Middle frontal gyrus (tissue), 1 donor: ENCODE results near the gene CD46.
A peak's percentile ranks its signal among the peaks of the same experiment; 100 is the strongest.

Experiments used
- DNase-seq: peaks from one replicate; pipeline ENCODE4 v3.0.0-alpha.2; 2015; ENCODE audit warnings: low spot score; ENCODE audit errors: extremely low spot score

Gene CD46

GRCh38 chr1:207794861-207795260 lies 43.0 kb downstream of the CD46 start:
- no peak for DNase-seq

- DNase-seq: peak; percentile 69
Measured at GRCh38 chr1:207797229-207797973, 45.5 kb downstream of the CD46 start.

- DNase-seq: no peak
Measured at GRCh38 chr1:207798847-207799246, 47.0 kb downstream of the CD46 start.

GRCh38 chr1:207799989-207800648 lies 48.3 kb downstream of the CD46 start:
- no peak for DNase-seq

- DNase-seq: no peak
Measured at GRCh38 chr1:207801819-207802218, 50.0 kb downstream of the CD46 start.

DNA sequence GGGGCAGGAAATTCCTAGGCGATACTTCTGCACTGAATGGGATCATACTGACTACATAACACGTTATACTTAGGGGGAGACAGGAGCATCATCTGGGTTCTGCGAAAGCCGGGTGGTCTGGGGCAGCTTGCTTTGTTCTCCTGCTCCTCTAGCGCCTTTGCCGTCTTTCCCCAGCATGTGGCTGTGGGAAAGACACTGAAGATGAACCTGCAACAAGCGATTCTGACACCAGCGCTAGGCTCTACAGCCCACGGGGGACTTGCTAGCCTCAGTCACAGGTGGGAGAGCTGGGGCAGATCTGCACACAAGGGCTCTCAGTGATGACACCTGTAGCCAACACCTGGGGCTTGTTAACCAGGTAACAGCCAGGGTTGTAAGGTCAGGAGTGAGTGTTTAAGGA lies 51.8 kb downstream of the CD46 start:
- DNase-seq: no peak

GRCh38 chr1:207804721-207805468 lies 53.0 kb downstream of the CD46 start:
- no peak for DNase-seq

DNA sequence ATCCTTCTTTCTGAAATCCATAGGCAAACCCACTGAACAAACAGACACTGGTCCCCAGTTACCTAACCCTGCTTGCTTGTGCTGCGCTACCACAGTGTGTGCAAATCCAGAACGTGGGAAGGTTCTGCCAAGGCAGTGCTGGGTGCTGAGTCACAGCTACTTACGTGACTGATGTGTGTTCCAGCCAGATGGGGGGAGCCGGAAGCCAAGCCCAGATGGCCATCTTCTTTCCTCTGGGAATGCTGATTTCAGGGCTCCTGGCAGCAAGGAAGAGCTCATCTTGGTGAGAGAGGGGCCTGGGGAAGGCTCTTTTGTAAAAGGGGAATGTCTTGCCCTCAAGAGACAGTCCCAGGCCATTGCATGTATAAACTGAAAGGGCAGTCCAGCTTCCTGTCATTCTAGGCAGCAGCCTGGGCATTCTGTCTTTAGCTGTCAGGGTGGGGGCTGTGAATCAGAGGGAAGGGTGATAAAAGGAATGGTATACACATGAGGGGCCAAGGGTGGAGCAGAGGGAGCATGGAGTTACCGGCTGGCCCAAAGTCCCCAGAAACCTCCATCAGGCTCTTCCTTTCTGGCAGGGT lies 54.1 kb downstream of the CD46 start:
- DNase-seq: no peak

DNA sequence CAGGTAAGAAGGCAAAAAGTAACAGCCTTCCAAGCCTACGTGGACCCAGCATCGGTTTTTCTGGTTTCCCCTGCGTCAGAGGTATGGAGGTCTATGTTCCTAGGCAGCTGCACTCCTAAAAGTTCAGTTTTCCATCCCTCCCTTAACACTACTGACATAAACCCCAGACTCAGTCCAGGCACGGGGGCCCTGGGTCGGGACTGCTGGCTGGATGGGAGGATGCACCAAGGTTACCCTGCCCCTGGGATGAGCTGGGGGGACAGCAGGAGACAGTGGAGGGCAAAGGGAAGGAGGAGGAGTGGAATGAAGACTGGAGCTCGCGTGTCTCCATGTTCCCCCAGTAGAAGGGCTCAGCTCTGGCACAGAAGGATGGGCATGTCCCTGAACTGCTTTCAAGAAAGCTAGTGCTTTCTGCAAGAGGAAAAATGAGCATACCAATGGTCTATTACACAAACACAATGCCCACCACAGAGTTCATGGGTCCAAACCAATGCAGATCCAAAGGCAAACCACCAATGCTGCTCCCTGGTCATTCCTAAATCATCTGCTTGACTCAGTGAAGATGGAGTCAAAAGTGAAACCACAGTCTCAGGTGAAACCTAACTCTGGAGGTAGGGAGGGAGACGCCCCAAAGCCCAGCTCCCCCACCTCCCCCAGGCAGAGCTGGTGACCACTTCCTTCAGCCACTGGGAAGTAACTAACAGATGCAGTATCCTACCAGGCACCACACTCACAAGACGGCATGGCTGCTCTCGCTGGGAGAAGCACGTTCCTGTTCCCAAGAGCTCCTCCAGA lies 54.9 kb downstream of the CD46 start:
- no peak for DNase-seq

GRCh38 chr1:207807326-207807689 lies 55.5 kb downstream of the CD46 start:
- no peak for DNase-seq

DNA sequence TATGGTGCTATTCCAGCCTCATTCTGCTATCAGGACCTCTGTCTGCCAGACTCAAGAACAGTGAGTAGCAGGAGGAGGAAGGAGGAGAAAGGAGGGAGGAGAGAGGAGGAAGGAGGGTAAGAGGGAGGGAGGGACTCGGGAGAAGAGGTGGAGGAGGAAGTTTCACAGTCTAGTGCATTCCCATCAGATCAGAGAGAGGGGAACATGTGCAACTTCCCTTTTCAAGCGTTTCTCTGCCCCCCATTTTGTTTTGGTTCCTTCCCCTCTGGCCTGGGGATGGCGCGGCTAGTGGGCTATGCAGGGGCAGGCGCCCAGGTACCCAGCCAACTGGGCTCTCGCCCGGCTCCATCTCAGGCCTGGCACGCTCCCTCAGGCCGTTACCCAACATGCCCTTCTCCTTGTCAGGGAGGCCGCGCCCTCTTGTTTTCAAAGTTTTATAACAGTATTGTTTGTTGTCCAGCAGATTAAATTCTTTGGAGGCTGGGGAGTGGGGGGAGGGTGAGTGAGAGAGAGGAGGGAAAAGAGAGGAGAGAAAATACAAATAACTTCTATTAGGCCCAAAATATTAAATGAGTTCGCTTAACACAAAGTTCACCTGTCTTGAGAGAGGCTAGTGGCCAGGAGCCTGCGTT lies 56.0 kb downstream of the CD46 start:
- DNase-seq: no peak

DNA sequence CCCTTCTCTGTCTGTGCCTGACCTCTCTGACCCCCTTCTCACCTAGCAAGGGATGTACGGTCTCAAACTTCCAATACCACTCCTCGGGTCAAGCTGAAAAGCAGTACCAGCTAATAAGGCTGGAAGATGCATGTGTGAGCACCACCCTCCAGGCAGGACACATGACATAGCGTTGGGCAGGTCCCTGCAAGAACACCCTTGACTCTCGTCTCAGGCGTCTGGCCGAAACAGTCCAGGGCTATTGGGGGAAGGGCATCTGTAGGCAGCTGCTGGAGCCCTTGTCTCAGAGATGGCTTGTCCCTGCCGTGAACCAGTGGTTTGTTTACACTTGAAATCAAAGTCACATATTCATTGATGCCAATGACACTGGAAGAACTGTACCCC lies 56.5 kb downstream of the CD46 start:
- DNase-seq: no peak

GRCh38 chr1:207808911-207809555 lies 57.2 kb downstream of the CD46 start:
- no peak for DNase-seq

DNA sequence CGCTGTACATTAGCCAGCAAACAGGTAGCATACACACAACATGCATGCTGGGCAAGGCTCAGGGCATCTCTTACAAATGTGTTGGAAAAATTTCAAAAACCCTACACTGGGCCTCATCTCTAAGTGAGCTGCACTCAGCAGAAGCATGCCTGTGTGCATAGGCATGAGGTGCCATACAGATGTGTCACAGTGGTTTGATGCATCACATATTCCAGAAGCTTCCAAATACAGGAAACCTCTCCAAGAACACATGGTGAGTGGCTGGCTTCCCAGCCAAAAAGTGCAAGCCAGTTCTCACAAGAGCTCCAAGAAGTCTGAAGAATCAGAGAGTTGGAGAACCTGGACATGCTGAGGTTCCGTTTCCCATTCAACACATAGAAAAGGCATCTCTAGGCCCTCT lies 58.3 kb downstream of the CD46 start:
- no peak for DNase-seq

- no peak for DNase-seq
Measured at GRCh38 chr1:207810606-207811295, 58.9 kb downstream of the CD46 start.

DNA sequence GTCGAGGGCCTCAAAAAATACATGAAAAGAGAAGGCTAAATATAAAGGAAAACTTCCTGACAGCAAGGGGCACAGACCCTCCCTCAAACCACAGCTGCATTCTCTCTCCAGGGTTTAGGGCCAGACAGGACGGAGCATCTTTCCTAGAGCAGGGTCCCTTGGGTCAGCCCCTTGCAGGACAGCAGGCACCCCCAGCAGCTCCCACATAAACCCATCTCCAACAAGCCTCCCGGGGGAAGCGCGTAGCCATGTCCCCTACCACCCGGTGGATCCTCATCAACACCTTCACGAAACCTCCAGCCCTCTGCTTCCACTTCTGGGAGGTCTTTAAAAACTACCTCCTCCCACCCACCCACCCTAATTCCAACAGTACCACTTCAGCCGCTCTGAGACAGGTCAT lies 59.5 kb downstream of the CD46 start:
- no peak for DNase-seq

- no peak for DNase-seq
Measured at GRCh38 chr1:207811920-207812720, 60.3 kb downstream of the CD46 start.

- no peak for DNase-seq
Measured at GRCh38 chr1:207812778-207813511, 61.1 kb downstream of the CD46 start.
